NOMO-1 (cell line): ENCODE results near the gene TMEM158.

Experiments
- DNase-seq, 2 experiments: peaks; one replicate each; lab custom pipeline; 2025; ENCODE audit not compliant: unreplicated experiment in 2 of 2; lab: John Stamatoyannopoulos, UW

The TMEM158 gene

GRCh38 chr3:45235409-45235808, 9.3 kb upstream of the TMEM158 start:
- DNase-seq: no peak

- no peak for DNase-seq
These were observed 8.2 kb upstream of the TMEM158 start for GRCh38 chr3:45234250-45234649.

- DNase-seq: no peak
These were observed 6.4 kb upstream of the TMEM158 start for GRCh38 chr3:45232521-45232920.

GRCh38 chr3:45227946-45228345, 1.9 kb upstream of the TMEM158 start:
- no peak for DNase-seq

GRCh38 chr3:45227071-45227820, 1.2 kb upstream of the TMEM158 start:
- no peak for DNase-seq

GRCh38 chr3:45225465-45226205, 452 bp downstream of the TMEM158 start:
- peak; percentile 16 for DNase-seq

GRCh38 chr3:45224824-45225464, 1.1 kb downstream of the TMEM158 start:
- peak; percentile 48 to 49 for DNase-seq

- DNase-seq: no peak
These were observed 2.0 kb downstream of the TMEM158 start for GRCh38 chr3:45223889-45224727.

GRCh38 chr3:45219694-45220093, 6.4 kb downstream of the TMEM158 start:
- no peak for DNase-seq

- no peak for DNase-seq
These were observed 7.3 kb downstream of the TMEM158 start for GRCh38 chr3:45218578-45219390.

GRCh38 chr3:45216021-45216609, 10.0 kb downstream of the TMEM158 start:
- DNase-seq: no peak

GRCh38 chr3:45215466-45215865, 10.6 kb downstream of the TMEM158 start:
- no peak for DNase-seq

- no peak for DNase-seq
These were observed 11.9 kb downstream of the TMEM158 start for GRCh38 chr3:45214061-45214680.

GRCh38 chr3:45212095-45212468, 14.0 kb downstream of the TMEM158 start:
- DNase-seq: peak in 1 of 2 experiments; percentile 26

GRCh38 chr3:45211466-45212094, 14.5 kb downstream of the TMEM158 start:
- DNase-seq: no peak

- DNase-seq: peak; percentile 61 to 71
These were observed 15.6 kb downstream of the TMEM158 start for GRCh38 chr3:45210308-45211041.

GRCh38 chr3:45209526-45209925, 16.6 kb downstream of the TMEM158 start:
- no peak for DNase-seq

- DNase-seq: no peak
These were observed 17.5 kb downstream of the TMEM158 start for GRCh38 chr3:45208586-45208985.
